GM12801 (cell line): Measurements from ENCODE around the gene CCDC88B.

Experiments used
- TF ChIP-seq, protein P1 (sequence below): IDR thresholded peaks from one replicate; pipeline ENCODE4 v1.5.1; 2011; ENCODE audit warnings: control low read depth; ENCODE audit not compliant: insufficient read length; ENCODE audit errors: extremely low read depth

CCDC88B gene

DNA sequence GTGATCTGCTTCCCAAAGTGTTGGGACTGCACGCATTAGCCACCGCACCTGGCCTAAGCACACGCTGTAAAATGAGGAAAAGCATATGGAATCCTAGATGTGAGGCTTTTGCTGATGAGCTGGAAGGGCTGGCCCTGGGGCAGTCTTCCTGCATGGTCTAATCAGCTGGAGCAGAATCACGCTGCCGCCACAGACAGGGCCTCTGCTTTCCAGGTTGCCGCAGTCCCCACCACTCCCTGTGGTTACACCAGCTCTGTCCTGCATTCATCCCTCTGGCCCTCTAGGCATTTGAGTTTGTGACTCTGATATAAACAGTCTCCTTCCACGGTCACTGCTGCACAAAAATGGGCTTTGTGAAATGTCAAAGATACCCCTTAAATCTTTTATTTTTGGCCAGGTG lies 36.1 kb downstream of the CCDC88B start:
- TF ChIP-seq, protein P1, sequence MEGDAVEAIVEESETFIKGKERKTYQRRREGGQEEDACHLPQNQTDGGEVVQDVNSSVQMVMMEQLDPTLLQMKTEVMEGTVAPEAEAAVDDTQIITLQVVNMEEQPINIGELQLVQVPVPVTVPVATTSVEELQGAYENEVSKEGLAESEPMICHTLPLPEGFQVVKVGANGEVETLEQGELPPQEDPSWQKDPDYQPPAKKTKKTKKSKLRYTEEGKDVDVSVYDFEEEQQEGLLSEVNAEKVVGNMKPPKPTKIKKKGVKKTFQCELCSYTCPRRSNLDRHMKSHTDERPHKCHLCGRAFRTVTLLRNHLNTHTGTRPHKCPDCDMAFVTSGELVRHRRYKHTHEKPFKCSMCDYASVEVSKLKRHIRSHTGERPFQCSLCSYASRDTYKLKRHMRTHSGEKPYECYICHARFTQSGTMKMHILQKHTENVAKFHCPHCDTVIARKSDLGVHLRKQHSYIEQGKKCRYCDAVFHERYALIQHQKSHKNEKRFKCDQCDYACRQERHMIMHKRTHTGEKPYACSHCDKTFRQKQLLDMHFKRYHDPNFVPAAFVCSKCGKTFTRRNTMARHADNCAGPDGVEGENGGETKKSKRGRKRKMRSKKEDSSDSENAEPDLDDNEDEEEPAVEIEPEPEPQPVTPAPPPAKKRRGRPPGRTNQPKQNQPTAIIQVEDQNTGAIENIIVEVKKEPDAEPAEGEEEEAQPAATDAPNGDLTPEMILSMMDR, result no peak

DNA sequence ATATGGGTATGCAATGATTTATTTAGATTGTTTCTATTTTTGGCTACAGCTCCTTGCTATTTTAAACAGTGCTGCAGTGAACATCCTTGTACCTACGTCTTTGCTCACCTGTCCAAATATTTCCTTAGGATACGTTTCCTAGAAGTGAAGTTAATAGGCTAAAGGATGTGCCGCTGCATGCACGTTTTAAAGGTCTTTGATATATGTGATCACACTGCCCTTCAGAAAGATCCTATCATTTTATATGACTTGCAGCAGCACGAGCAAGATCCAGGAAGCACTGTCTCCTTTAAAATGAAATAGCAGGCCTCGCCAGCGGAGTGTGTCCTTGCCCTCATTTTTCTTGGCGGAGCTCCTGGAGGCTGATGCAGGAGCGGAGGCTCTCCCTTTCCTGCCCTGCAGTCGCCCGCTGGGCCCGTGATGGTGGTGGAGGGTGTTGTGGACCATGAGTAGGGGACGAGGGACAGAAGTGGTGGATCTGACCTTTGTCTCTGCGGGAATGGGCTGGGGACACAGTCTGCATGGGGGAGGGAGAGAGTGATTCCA lies 38.4 kb downstream of the CCDC88B start:
- TF ChIP-seq, protein P1, result no peak

DNA sequence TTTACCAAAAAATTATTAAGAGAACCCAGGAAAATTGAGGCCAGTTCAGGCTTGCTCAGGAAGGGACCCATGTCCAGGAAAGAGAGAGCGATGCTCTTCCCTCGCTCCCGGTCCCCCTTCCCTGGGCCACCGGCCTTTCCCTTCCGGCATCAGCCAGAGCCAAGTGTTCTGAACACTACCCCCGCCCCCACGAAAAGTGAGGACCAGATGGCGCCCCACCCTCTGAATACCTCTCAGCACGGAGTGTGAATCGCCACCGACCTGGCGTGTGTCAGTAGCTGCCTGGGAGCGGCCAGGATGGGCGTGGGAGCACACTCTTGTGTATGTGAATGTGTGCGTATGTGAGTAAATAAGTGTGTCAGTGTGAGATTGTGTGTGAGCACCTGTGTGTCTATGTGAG lies 39.2 kb downstream of the CCDC88B start:
- TF ChIP-seq, protein P1, result no peak

DNA sequence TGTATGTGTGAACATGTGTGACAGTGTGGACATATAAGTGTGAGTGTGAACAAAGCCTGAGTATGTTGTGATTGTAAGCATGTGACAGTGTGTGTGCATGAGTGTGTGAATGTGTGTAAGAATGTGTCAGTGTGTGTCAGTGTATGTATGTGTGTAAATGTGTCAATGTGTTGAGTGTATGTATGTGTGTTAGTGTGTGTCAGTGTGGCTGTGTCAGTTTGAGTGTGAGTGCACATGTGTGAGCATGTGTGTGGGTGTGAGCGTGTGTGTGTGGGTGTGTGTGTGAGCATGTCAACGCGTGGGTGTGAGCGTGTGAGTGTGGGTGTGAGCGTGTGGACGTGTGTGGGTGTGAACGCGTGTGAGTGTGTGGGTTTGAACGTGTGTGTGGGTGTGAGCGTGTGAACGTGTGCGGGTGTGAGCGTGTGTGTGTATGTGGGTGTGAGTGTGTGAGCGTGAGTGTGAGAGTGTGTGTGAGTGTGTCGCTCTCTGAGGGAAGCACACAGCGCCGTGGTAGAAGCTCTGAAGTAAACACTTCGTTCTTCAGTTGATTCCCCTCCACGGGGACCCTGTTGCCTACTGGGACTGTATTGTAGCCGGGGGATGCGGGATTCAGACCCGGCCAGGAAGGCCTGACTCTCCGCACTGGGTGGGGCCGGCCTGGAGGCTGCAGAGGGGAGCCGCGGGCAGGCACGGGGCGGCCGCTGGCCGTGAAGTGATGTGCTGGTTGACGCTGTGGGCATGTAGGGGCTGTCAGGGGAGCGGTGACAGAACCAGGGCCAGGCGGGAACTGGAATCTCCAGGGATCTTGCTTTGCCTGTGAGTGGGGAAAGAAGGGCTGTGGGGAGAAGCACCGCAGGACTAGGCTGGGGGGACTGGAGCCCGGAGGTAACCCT lies 40.1 kb downstream of the CCDC88B start:
- TF ChIP-seq, protein P1, result no peak

DNA sequence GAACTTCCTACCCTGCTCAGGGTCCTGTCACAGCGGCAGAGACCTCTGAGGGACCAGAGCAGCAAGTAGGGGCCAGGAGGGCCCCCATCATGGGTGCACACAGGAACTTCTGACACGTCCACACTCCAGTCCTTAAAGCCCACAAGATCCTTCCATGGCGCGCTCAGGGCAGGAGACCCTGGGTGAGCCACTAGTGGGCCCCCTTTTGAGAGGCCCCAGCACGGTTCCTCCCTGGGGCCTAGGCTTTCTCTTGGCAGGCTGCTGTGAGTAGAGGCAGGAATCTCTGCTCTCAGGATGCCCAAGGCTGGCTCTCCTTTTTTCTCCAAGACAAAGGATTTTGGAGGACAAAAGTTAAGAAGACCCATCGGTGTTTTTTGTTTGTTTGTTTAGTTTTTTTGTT lies 41.3 kb downstream of the CCDC88B start:
- TF ChIP-seq, protein P1, result no peak

DNA sequence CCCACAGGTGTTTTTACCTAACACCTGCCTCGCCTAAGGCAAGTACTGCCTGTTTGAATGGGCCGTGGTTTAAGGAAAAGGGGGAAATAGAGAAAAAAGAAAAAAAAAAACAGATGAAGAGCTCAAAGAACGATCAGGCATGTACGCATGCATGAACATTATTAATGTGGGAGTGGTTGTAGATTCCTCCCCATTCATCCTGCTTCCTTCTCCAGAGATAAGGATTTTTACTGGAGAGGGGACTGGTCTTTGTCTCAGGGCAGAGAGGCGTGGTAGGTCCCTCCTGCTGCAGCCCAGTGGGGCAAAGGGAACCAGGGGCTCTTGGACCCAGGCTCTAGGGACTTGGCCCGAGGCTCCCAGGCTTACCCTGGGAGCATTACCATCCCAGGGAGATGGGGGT lies 42.0 kb downstream of the CCDC88B start:
- TF ChIP-seq, protein P1, result no peak

DNA sequence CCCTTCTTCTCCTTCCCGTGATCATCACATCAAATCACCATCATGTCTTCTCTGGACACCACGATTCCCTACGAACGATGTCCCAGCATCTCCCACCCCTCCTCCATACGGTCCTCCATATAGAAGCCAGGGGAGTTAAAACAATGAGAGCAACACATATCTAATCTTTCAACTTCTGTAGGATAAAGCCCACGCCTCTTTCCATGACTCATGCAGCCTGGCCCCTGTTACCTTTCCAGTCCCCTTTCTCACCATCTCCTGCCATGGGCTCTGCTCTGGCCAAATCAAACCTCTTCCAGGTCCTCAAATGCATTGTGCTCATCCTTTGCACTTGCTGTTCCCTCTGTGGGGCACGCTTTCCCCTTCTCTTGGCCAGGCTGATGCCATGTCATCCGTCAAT lies 42.6 kb downstream of the CCDC88B start:
- TF ChIP-seq, protein P1, result no peak
